HG02678 (cell line): ENCODE data around the gene CKAP2.
A peak's percentile ranks its signal among the peaks of the same experiment; 100 is the strongest.
"Not testable (repeated sequence)": the region's sequence is repeated elsewhere in the genome, so short reads cannot be mapped to it uniquely, and the experiment has no call there.

ENCODE experiments used
- ATAC-seq: cut with Tn5 transposase; IDR thresholded peaks from one replicate; pipeline ENCODE4 v1.9.1; 2021; ENCODE audit warnings: mild to moderate bottlenecking, moderate library complexity; ENCODE audit not compliant: unreplicated experiment

CKAP2 gene, protein sequence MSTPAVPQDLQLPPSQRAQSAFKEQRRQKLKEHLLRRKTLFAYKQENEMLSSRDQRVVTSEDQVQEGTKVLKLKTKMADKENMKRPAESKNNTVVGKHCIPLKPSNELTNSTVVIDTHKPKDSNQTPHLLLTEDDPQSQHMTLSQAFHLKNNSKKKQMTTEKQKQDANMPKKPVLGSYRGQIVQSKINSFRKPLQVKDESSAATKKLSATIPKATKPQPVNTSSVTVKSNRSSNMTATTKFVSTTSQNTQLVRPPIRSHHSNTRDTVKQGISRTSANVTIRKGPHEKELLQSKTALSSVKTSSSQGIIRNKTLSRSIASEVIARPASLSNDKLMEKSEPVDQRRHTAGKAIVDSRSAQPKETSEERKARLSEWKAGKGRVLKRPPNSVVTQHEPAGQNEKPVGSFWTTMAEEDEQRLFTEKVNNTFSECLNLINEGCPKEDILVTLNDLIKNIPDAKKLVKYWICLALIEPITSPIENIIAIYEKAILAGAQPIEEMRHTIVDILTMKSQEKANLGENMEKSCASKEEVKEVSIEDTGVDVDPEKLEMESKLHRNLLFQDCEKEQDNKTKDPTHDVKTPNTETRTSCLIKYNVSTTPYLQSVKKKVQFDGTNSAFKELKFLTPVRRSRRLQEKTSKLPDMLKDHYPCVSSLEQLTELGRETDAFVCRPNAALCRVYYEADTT

DNA sequence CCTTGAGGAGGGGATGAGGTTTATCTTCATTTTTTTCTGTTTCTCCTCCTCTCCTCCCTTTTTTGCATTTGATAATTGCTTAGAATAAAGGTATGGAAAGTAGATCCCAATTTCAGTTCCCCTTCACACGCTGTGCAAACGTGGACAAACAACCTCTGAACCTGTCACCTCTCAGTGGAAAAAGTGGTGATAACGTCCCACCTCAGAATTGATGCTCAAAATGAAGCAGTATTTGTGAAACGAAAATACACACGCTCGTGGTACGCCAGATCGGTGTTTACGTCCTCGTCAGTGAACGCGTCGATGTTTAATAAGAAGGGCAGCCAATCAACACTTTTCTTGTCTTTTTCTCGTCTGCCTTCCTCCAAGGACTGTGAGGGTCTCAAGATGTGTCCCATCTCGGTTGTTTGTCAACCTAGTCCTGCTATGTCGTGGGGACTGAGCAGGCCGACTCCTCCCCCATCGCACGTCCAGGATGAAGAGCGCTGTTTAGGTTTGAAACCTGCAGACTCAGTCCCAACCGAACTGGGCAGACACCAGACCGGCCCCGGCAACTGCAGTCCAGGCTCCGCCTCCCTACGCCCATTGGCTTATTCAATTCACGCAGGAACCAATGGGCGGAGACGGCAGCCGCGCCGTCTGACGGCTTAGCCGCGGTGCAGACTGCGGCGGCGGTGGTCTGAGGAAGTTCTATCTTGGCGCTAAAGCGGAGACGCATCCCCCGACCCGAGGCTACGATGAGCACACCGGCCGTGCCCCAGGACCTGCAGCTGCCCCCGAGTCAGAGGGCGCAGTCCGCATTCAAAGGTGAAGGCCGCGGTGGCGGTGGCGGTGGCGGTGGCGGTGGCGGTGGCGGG, at the start of gene CKAP2:
CKAP2 (plus strand) TSS at position 659 of the 857 bp plus-strand sequence; CDS start at position 738, 79 bp downstream.
- peak; percentile 73 for ATAC-seq

GRCh38 chr13:52405767-52406494, 49.3 kb upstream of the CKAP2 start, which contains the start of gene THSD1:
Gene THSD1 (minus strand): TSS chr13:52406172. CDS start chr13:52402600, 3,572 bp downstream.
- peak; percentile 47 for ATAC-seq

GRCh38 chr13:52406629-52407028, 48.6 kb upstream of the CKAP2 start:
- no peak for ATAC-seq

DNA sequence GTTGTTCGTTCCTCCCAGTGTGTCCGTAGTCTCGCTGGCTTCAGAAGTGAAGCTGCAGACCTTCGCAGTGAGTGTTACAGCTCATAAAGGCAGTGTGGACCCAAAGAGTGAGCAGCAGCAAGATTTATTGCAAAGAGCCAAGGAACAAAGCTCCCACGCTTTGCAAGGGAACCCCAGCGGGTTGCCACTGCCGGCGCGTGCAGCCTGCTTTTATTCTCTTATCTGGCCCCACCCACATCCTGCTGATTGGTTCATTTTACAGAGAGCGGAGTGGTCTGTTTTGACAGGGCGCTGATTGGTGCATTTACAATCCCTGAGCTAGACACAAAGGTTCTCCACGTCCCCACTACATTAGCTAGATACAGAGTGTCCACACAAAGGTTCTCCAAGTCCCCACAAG, 47.8 kb upstream of the CKAP2 start:
- ATAC-seq: not testable (repeated sequence)

DNA sequence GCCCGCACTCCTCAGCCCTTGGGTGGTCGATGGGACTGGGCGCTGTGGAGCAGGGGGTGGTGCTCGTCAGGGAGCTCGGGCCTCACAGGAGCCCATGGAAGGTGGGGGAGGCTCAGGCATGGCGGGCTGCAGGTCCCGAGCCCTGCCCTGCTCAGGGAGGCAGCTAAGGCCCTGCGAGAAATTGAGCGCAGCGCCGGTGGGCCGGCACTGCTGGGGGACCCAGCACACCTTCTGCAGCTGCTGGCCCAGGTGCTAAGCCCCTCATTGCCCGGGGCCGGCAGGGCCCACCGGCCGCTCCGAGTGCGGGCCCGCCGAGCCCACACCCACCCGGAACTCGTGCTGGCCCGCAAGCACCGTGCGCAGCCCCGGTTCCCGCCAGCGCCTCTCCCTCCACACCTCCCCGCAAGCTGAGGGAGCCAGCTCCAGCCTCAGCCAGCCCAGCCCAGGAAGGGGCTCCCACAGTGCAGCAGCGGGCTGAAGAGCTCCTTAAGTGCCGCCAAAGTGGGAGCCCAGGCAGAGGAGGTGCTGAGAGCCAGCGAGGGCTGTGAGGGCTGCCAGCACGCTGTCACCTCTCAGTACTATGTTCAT, 47.1 kb upstream of the CKAP2 start:
- not testable (repeated sequence) for ATAC-seq

GRCh38 chr13:52411629-52412028, 43.6 kb upstream of the CKAP2 start:
- peak; percentile 89 for ATAC-seq

DNA sequence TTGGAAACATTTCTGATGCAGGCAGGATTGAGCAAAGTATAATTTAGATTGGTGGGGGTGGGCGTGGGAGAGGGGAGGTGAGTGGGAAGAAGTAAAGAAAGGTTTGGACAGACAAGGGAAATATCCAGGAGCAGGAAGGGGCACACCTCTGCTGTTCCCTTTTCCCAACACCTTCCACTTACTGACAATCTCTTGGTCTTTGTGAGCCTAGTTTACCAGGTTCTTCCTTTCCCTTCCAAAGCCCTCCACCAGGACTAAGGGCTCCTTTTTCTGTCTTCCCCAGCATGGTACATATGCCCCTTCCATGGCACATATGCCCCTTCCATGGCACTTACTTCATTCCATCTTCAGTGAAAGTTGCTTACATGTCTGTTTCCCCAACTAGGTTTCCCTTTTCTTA, 43.1 kb upstream of the CKAP2 start:
- no peak for ATAC-seq

GRCh38 chr13:52414051-52414450, 41.2 kb upstream of the CKAP2 start:
- ATAC-seq: no peak

- no peak for ATAC-seq
Observed at GRCh38 chr13:52414963-52415362, 40.3 kb upstream of the CKAP2 start.

DNA sequence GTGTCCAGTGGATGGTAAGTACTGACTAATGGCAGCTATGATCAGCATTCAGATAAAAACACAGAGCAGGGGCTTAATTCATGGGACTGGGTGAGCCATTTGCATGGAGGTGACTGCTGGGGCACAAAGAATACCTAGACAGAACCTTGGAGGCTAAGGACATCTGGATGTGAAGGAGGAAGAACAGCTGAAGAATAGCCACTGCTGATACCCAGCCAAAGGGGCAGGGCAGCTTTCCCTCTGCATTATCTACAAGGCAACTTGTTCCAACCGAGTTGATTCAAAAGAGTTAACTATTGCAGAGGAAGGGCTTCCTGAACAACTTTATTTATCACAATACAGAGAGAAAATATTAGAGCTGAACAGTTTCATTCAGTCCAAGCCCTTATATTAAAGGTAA, 36.2 kb upstream of the CKAP2 start:
- ATAC-seq: no peak

DNA sequence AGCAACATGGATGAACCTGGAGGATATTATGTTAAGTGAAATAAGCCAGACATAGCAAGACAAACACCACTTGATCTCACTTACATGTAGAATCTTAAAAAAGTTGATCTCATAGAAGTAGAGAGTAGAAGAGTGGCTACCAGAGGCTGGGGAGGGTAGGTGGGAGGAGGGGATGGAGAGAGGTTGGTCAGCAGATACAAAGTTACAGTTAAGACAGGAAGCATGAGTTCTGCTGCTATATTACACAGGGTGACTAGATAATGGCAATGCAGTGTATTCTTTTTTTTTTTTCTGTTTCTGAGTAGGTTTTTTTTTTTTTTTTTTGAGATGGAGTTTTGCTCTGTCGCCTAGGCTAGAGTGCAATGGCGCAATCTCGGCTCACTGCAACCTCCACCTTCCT, 34.1 kb upstream of the CKAP2 start:
- ATAC-seq: no peak

- ATAC-seq: no peak
Observed at GRCh38 chr13:52428295-52428694, 27.0 kb upstream of the CKAP2 start.

DNA sequence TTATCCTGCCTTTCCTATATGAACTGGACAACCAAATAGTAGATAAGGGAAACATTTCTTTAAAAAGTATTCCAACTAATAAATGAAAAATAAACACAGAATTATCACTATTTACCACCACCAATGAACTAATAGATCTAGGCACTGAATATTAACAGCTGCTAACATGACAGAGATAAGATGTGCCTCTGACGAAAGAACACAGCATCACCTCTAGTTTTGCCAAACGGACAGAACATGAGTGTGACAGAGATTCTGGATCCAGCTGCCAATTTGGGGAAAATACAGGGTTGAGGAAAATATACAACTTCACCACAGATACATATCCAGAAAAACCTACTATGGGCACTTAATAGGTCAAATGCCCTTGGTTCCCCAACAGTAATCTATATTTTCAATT, 22.8 kb upstream of the CKAP2 start:
- ATAC-seq: no peak

GRCh38 chr13:52446265-52446664, 9.0 kb upstream of the CKAP2 start:
- no peak for ATAC-seq

DNA sequence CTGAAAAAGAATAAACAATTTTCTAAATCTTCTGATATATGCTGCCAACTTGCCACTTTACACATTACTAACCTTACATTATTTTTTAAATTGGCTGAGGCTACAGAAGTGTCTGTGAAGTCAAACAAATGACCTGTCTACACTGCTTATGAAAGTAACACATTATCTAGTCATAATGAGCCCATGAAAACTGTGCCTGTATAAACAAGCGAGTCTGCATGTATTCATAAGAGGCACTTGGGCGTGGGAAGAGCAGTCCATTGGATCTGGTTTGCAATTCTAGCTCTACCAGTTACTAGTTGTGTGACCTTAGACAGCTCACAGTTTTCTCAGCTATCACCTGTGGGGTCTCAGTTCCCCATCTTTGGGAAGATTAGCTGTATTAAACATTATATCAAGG, 7.9 kb upstream of the CKAP2 start:
- no peak for ATAC-seq

DNA sequence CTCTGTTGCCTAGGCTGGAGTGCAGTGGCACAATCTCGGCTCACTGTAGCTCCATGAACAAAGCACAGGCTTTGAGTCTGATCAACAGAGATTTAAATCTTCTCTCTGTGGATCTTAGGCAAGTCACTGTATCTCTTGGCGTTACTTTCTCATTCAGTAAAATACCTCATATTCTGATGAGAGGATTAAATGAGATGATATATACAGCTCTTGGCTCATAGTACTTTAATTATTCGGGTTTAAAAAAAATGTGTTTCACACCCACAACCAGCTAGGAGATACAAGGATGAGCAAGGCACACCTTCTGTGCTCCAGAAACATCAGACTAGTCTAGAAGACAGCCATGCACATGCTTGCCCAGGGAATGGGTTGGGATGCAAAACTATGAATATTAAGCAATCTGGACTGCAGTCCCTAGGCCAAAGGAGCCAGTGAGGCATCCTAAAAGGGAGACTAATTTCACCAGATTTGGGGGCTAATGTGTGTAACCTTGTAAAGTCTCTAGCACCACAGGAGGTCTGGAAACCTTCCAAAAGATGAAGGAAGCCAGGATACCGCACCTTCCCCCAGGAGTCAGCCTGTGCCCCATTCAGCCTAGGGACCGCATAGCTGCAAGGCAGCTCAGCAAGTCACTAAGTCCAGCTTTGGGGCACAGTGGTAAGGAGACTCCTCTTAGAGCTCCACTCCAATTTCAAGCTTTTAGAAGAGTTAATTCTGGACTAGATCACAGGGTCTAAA, 7.3 kb upstream of the CKAP2 start:
- no peak for ATAC-seq

- no peak for ATAC-seq
Observed at GRCh38 chr13:52449331-52450011, 5.8 kb upstream of the CKAP2 start.

- ATAC-seq: peak; percentile 66
Observed at GRCh38 chr13:52450012-52450792, 5.1 kb upstream of the CKAP2 start, which contains the start of gene VPS36. Gene VPS36 (minus strand): TSS chr13:52450634. CDS start chr13:52450594, 40 bp downstream.
